CD4-positive, alpha-beta T cell treated with Interleukin-17A for 4 hours (primary cell): ENCODE measurements around the gene APLF.
"Not testable (repeated sequence)": the region's sequence is repeated elsewhere in the genome, so short reads cannot be mapped to it uniquely, and the experiment has no call there.

Experiments used
- DNase-seq: peaks from one replicate; pipeline ENCODE4 v3.0.0-alpha.2; 2020; ENCODE audit warnings: mixed read lengths

The APLF gene

GRCh38 chr2:68476454-68476853 is 9.1 kb downstream of the APLF start:
- no peak for DNase-seq

- no peak for DNase-seq
Measured at GRCh38 chr2:68478688-68479087, 11.3 kb downstream of the APLF start.

- no peak for DNase-seq
Measured at GRCh38 chr2:68482296-68482820, 15.0 kb downstream of the APLF start.

GRCh38 chr2:68483011-68483410 is 15.6 kb downstream of the APLF start:
- DNase-seq: no peak

GRCh38 chr2:68487773-68488355 is 20.5 kb downstream of the APLF start:
- no peak for DNase-seq

- not testable (repeated sequence) for DNase-seq
Measured at GRCh38 chr2:68488605-68489004, 21.2 kb downstream of the APLF start.

- no peak for DNase-seq
Measured at GRCh38 chr2:68489282-68489681, 21.9 kb downstream of the APLF start.

- no peak for DNase-seq
Measured at GRCh38 chr2:68491582-68491981, 24.2 kb downstream of the APLF start.

- no peak for DNase-seq
Measured at GRCh38 chr2:68499133-68499532, 31.7 kb downstream of the APLF start.

GRCh38 chr2:68500649-68501048 is 33.3 kb downstream of the APLF start:
- DNase-seq: no peak

- no peak for DNase-seq
Measured at GRCh38 chr2:68501768-68502167, 34.4 kb downstream of the APLF start.

- no peak for DNase-seq
Measured at GRCh38 chr2:68505603-68506159, 38.3 kb downstream of the APLF start.

GRCh38 chr2:68506170-68506569 is 38.8 kb downstream of the APLF start:
- no peak for DNase-seq

- DNase-seq: no peak
Measured at GRCh38 chr2:68512326-68512725, 44.9 kb downstream of the APLF start.

- DNase-seq: no peak
Measured at GRCh38 chr2:68512966-68513365, 45.6 kb downstream of the APLF start.

- no peak for DNase-seq
Measured at GRCh38 chr2:68514316-68514929, 47.0 kb downstream of the APLF start.

GRCh38 chr2:68516051-68516955 is 48.9 kb downstream of the APLF start:
- no peak for DNase-seq

- no peak for DNase-seq
Measured at GRCh38 chr2:68519236-68519635, 51.9 kb downstream of the APLF start.

- no peak for DNase-seq
Measured at GRCh38 chr2:68521037-68521436, 53.7 kb downstream of the APLF start.

GRCh38 chr2:68526943-68527342 is 59.6 kb downstream of the APLF start:
- not testable (repeated sequence) for DNase-seq

- not testable (repeated sequence) for DNase-seq
Measured at GRCh38 chr2:68527343-68528081, 60.1 kb downstream of the APLF start.

GRCh38 chr2:68529156-68529555 is 61.8 kb downstream of the APLF start:
- not testable (repeated sequence) for DNase-seq

GRCh38 chr2:68529651-68530050 is 62.3 kb downstream of the APLF start:
- not testable (repeated sequence) for DNase-seq
